BLaER1 (cell line): Measurements from ENCODE around the gene UNC13C.

Source experiments
- H3K27ac ChIP-seq: shearing (Covaris generic); formaldehyde crosslinking; 2 replicates; pipeline ENCODE4 v1.8.1; 2022
- H3K27me3 ChIP-seq: shearing (Covaris generic); formaldehyde crosslinking; 2 replicates; pipeline ENCODE4 v1.8.1; 2022
- H3K36me3 ChIP-seq: shearing (Covaris generic); formaldehyde crosslinking; 2 replicates; pipeline ENCODE4 v1.8.1; 2022
- H3K4me1 ChIP-seq: shearing (Covaris generic); formaldehyde crosslinking; 2 replicates; pipeline ENCODE4 v1.8.1; 2022
- H3K4me2 ChIP-seq: shearing (Covaris generic); formaldehyde crosslinking; 2 replicates; pipeline ENCODE4 v1.8.1; 2022
- H3K4me3 ChIP-seq: shearing (Covaris generic); formaldehyde crosslinking; 2 replicates; pipeline ENCODE4 v1.8.1; 2022
- H3K9ac ChIP-seq: shearing (Covaris generic); formaldehyde crosslinking; 2 replicates; pipeline ENCODE4 v1.8.1; 2022
- H3K9me3 ChIP-seq: shearing (Covaris generic); formaldehyde crosslinking; 2 replicates; pipeline ENCODE4 v1.8.1; 2022
- H4K20me1 ChIP-seq: shearing (Covaris generic); formaldehyde crosslinking; 2 replicates; pipeline ENCODE4 v1.8.1; 2022
- Cebpa-rat ChIP-seq: shearing (Covaris generic); IDR thresholded peaks from 2 replicates; pipeline ENCODE4 v1.8.1; 2022

UNC13C gene

DNA sequence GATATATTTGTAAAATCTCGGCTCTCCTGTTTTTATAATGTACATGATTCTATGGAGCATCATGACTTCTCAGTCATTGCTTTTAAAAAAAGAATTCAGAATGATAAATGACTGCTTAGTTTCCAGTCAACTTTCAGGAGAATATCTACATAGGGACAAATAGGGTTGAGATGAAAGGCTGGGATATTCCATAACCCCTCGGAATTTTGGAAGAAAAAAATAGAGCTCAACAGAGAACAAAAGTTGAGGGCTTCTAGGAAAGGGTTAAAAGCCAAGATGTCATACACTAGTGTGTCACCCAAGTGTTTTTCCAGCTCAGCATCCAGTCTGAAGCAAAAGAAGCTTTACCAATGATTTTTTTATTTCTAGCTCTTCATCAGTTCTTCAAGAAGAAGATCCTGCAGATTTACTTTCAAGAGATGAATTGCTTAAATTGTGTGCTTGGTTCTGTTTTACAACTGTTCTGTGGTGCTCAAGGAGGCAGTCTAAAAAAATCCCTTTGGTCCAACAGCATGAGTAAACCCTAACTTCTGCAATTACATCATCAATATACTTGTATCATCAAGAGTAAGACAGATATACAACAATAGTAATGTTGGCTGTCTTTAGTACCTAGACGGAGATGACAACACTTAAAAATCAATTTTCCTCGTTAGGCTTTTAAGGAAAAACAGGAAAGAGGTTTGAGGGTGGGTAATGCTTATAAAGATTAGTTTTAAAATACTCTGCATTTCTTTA, 979 bp downstream of the UNC13C start:
- H3K9me3 ChIP-seq: no peaks in the 10 kb centered on the region
- H3K4me3 ChIP-seq: no peak overlapping the region
- H4K20me1 ChIP-seq: no peaks in the 10 kb centered on the region
- H3K4me2 ChIP-seq: no peak overlapping the region
- no peaks in the 10 kb centered on the region for H3K4me1 ChIP-seq
- peaks cover 7% of the 10 kb centered on the region; the same call in 1 of the 2 replicates for H3K27me3 ChIP-seq
- H3K36me3 ChIP-seq: no peaks in the 10 kb centered on the region
- H3K9ac ChIP-seq: no peak overlapping the region
- no peak overlapping the region for H3K27ac ChIP-seq
- no peak for TF ChIP-seq Cebpa-rat

DNA sequence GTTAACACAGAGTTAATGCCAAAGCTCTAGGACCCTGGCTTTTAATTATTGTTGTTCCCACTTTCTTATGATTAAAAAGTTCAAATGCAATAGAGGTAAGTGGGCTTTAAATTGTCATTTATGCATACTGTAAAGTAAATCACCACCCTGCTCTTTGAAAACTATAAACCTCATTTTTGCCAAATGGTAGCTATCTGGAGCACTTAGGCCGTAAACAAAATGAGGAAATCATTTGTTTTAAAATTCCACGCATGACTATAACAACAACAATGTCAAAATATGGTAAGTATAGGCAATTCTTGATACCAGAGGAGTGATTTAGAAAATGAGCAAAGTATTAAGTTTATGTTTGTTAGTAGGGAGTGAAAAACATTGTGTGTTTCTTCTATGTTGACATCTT, 1.8 kb downstream of the UNC13C start:
- no peak for TF ChIP-seq Cebpa-rat
- Histone ChIP-seq H3K9me3 (no peaks in the 10 kb centered on the region), H3K4me2 (no peak overlapping the region), H4K20me1 (no peaks in the 10 kb centered on the region), H3K4me3 (no peak overlapping the region), H3K9ac (no peak overlapping the region), H3K27me3 (peaks cover 7% of the 10 kb centered on the region; the same call in 1 of the 2 replicates), H3K36me3 (no peaks in the 10 kb centered on the region), H3K4me1 (no peaks in the 10 kb centered on the region), H3K27ac (no peak overlapping the region)

DNA sequence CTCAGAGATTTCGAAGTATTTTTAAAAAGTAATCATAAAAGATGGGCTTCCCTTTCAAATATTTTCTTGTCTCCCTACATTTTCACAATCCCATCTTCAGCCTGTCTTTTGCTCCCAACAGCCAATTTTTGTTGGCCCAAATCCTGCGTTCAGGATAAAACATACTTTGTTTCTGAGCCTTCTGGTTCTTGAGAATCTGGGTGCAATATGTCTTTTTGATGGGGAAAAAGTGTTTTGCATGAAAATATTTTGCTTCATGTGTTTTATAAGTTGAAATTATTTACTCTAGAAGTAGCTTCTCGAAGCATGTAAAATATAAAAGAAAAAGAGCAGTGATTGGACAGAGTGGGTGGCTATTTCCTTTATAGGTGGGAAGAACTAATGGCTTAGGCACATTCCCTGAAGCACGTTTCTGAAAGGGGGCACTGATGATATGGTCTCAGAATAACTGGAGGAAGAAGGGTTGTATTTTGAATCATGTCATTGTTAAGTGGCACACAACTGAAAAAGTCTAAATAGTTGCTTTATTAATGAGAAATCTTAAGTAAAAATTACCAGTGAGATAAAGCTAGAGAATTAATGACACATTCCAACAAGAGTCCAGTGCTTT, 3.9 kb downstream of the UNC13C start:
- TF ChIP-seq Cebpa-rat: no peak
- Histone ChIP-seq H3K4me2 (no peak overlapping the region), H3K9me3 (no peaks in the 10 kb centered on the region), H3K27ac (no peak overlapping the region), H3K36me3 (no peaks in the 10 kb centered on the region), H3K9ac (no peak overlapping the region), H4K20me1 (no peaks in the 10 kb centered on the region), H3K4me3 (no peak overlapping the region), H3K27me3 (peaks cover 7% of the 10 kb centered on the region; the same call in 1 of the 2 replicates), H3K4me1 (no peaks in the 10 kb centered on the region)

DNA sequence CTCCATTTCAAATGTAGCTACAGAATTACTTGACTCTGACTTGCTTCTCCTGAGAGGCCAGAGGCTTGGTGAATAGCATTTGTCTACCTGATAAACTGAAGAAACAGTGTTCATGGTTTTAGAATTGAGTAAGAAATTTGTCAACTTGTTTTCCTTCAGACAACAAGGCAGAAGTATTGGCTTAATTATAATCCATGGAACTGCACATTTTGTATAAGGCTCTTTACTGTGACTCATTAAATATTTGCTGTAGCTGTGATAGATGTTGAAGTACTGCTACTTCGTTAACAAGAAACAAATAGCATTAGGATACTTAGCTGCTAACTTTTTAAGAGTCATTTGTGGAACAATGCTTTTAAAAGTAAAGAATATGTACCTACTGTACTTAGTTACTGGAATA, 4.6 kb downstream of the UNC13C start:
- H3K36me3 ChIP-seq: no peaks in the 10 kb centered on the region
- H4K20me1 ChIP-seq: no peaks in the 10 kb centered on the region
- H3K4me3 ChIP-seq: no peak overlapping the region
- peaks cover 7% of the 10 kb centered on the region; the same call in 1 of the 2 replicates for H3K27me3 ChIP-seq
- no peak overlapping the region for H3K4me2 ChIP-seq
- no peaks in the 10 kb centered on the region for H3K9me3 ChIP-seq
- H3K27ac ChIP-seq: no peak overlapping the region
- no peak for TF ChIP-seq Cebpa-rat
- no peaks in the 10 kb centered on the region for H3K4me1 ChIP-seq
- no peak overlapping the region for H3K9ac ChIP-seq

DNA sequence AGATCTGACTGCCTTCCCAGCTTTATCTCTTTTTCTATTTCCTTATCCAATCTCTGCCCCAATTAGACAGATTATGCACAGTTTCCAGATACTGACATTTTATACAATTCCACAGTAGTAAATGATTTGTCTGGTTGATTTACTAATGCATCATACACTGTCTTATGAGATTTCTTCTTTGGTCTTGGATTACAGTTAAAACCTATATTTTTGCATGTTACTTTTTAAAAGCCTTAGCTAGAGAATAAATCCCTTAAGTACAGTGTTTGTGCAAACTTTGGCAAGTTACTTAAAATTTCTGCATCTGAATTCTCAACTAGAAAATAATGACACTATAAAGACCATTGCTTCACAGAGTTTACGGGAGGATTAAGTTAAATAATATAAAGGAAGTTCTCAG, 6.0 kb downstream of the UNC13C start:
- Histone ChIP-seq H3K4me2 (no peak overlapping the region), H3K4me3 (no peak overlapping the region), H3K4me1 (no peaks in the 10 kb centered on the region), H4K20me1 (no peaks in the 10 kb centered on the region), H3K27ac (no peak overlapping the region), H3K9me3 (no peaks in the 10 kb centered on the region), H3K27me3 (no peaks in the 10 kb centered on the region), H3K9ac (no peak overlapping the region), H3K36me3 (no peaks in the 10 kb centered on the region)
- TF ChIP-seq Cebpa-rat: no peak

DNA sequence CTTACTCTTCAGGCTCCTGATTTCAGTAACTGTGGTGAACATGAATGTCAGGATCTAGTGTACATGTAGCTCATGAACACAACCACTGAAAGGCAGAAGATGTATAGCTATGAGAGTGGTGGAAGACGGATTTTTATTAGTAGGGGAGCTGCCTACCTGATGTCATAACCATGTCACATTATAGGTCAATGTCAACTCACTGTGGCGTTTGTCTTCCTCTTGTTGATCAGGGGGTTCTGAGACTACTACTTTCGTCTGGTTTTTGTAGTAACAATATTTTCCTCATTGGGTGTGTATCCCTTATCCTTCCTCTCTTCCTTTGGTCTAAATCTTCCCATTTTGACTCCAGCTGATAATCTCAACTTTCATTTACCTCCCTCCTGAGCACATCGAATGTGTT, 7.3 kb downstream of the UNC13C start:
- TF ChIP-seq Cebpa-rat: no peak
- Histone ChIP-seq H4K20me1 (no peaks in the 10 kb centered on the region), H3K9ac (no peak overlapping the region), H3K27me3 (no peaks in the 10 kb centered on the region), H3K4me3 (no peak overlapping the region), H3K27ac (no peak overlapping the region), H3K4me2 (no peak overlapping the region), H3K36me3 (no peaks in the 10 kb centered on the region), H3K4me1 (no peaks in the 10 kb centered on the region), H3K9me3 (no peaks in the 10 kb centered on the region)

DNA sequence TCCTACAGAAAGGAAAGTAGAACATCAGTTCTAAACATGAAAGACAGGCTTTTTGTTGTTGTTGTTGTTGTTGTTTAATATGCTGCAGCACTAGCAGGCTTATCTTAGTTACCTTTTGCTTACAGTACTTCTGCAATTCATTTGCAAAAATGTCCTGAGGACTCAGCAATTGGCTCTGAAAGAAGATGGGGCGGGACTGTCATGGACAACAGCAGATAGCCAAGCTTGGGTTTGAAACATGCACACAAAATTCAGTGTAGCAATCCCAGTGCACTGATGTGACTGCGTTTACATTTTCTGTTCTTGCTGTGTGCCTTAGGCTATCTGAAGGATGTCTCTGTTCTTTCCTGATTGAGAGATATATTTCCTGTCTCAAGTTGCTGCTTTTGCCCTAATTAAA, 9.2 kb downstream of the UNC13C start:
- Histone ChIP-seq H3K9ac (no peak overlapping the region), H3K27me3 (no peaks in the 10 kb centered on the region), H3K9me3 (no peaks in the 10 kb centered on the region), H3K4me2 (no peak overlapping the region), H3K4me3 (no peak overlapping the region), H3K27ac (no peak overlapping the region), H4K20me1 (no peaks in the 10 kb centered on the region), H3K36me3 (no peaks in the 10 kb centered on the region), H3K4me1 (no peaks in the 10 kb centered on the region)
- TF ChIP-seq Cebpa-rat: no peak

DNA sequence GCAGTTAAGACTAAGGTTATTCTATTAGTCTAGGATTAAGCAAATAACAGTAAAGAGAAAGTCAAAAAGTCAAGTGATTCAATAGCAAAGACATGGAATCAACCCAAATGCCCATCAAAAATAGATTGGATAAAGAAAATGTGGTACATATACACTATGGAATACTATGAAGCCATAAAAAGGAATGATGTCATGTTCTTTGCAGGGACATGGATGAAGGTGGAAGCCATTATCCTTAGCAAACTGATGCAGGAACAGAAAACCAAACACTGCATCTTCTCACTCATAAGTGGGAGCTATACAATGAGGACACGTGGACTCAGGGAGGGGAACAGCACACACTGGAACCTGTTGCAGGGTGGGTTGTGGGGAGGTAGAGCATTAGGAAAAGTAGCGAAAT, 29.0 kb downstream of the UNC13C start:
- Histone ChIP-seq H3K4me3 (no peak overlapping the region), H3K4me2 (no peak overlapping the region), H3K27ac (no peak overlapping the region), H3K36me3 (no peaks in the 10 kb centered on the region), H3K4me1 (no peaks in the 10 kb centered on the region), H3K9me3 (no peaks in the 10 kb centered on the region), H4K20me1 (no peaks in the 10 kb centered on the region), H3K9ac (no peak overlapping the region), H3K27me3 (no peaks in the 10 kb centered on the region)
- TF ChIP-seq Cebpa-rat: no peak

DNA sequence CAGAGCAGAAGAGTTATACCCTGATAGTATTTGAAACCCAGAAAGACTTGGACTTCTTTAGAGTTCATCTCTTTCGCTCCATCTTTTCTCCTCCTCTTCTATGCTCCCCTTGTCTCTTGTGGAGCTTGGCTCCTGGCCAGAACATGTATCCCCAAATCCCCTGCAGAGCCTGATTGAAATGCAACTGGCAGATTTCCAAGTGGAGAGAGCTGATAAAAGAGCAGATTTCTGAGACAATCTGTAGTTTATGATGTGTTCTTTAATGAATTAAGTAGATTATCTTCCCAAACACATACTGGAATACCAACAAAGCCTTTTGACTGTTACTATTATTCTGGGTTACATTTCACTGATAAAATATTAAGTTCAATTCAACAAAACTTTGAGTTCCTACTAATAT, 33.4 kb downstream of the UNC13C start:
- Histone ChIP-seq H3K36me3 (no peaks in the 10 kb centered on the region), H3K9ac (no peak overlapping the region), H3K4me2 (no peak overlapping the region), H3K27ac (no peak overlapping the region), H4K20me1 (no peaks in the 10 kb centered on the region), H3K4me3 (no peak overlapping the region), H3K4me1 (no peaks in the 10 kb centered on the region), H3K27me3 (no peaks in the 10 kb centered on the region), H3K9me3 (no peaks in the 10 kb centered on the region)
- TF ChIP-seq Cebpa-rat: no peak

DNA sequence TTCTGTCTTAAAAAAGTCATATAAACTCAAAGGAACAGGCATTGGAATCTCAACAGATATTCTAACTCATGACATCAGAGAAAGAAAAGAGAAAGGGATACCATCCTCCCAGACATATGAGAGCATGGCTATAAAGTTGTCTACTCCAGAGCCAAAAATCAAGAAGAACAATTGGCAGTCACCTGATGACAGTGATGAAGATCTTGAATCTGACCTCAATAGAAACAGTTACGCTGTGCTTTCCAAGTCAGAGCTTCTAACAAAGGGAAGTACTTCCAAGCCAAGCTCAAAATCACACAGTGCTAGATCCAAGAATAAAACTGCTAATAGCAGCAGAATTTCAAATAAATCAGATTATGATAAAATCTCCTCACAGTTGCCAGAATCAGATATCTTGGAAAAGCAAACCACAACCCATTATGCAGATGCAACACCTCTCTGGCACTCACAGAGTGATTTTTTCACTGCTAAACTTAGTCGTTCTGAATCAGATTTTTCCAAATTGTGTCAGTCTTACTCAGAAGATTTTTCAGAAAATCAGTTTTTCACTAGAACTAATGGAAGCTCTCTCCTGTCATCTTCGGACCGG, 35.9 kb downstream of the UNC13C start:
- no peak overlapping the region for H3K9ac ChIP-seq

More for the DNA sequence above, 35.9 kb downstream of the UNC13C start:
- no peaks in the 10 kb centered on the region for H4K20me1 ChIP-seq
- no peak overlapping the region for H3K4me2 ChIP-seq
- H3K36me3 ChIP-seq: no peaks in the 10 kb centered on the region
- TF ChIP-seq Cebpa-rat: no peak
- H3K9me3 ChIP-seq: no peaks in the 10 kb centered on the region
- H3K4me3 ChIP-seq: no peak overlapping the region
- no peak overlapping the region for H3K27ac ChIP-seq
- no peaks in the 10 kb centered on the region for H3K27me3 ChIP-seq
- H3K4me1 ChIP-seq: no peaks in the 10 kb centered on the region
